ENCODE measurements around the gene ARL17A.
"Not testable (repeated sequence)": the region's sequence is repeated elsewhere in the genome, so short reads cannot be mapped to it uniquely, and the experiment has no call there.

DNA sequence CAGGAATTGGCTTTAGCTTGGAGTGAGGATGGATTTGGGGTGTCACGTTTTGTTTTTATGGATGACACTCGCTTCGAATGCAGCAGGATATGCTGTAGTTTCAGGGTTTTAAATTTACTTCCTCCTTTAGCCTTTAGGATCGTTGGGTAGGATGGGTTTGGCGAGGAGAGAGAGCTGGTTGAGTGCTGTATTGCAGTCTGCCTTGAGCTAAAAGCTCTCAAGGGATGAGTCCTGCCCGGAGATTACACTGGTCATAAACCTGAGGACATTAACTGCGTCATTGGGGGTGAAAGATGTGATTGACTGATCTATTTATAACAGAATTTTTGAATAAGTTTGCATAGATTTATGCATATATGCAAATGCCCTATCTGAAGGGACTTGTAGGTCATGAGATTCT lies 11.8 kb upstream of the ARL17A start:
- TF ChIP-seq, protein P1, sequence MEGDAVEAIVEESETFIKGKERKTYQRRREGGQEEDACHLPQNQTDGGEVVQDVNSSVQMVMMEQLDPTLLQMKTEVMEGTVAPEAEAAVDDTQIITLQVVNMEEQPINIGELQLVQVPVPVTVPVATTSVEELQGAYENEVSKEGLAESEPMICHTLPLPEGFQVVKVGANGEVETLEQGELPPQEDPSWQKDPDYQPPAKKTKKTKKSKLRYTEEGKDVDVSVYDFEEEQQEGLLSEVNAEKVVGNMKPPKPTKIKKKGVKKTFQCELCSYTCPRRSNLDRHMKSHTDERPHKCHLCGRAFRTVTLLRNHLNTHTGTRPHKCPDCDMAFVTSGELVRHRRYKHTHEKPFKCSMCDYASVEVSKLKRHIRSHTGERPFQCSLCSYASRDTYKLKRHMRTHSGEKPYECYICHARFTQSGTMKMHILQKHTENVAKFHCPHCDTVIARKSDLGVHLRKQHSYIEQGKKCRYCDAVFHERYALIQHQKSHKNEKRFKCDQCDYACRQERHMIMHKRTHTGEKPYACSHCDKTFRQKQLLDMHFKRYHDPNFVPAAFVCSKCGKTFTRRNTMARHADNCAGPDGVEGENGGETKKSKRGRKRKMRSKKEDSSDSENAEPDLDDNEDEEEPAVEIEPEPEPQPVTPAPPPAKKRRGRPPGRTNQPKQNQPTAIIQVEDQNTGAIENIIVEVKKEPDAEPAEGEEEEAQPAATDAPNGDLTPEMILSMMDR (IDR thresholded peaks at IDR 0.05) = not testable (repeated sequence)
- TF ChIP-seq POLR2A, EP300, POLR2AphosphoS5 (IDR thresholded peaks at IDR 0.05): not testable (repeated sequence)

Data from sigmoid colon (tissue), 4 donors.